Motor neuron (in vitro differentiated cells): ENCODE data around the gene GADL1. TPM values are rescaled to one million over a fixed set of nuclear protein-coding genes. Genes with fewer than 3 reads are reported as not detected.

Source experiments
- ATAC-seq, 8 experiments: fragments of 200-7000 bp; cut with Tn5 transposase; replicated peaks in 6 of 8; 2 replicates each; pipeline ENCODE4 v1.8.0; 2021; ENCODE audit warnings: mild to moderate bottlenecking in 8 of 8, moderate library complexity in 8 of 8
- H3K27ac ChIP-seq, 2 donors: fragments of 250-450 bp; sonication (Bioruptor Pico); 2 replicates each; pipeline ENCODE4 v1.9.0; 2021; ENCODE audit warnings: antibody characterized with exemption in 2 of 2, mild to moderate bottlenecking in 2 of 2, moderate library complexity in 1 of 2
- H3K4me1 ChIP-seq, 2 donors: fragments of 250-450 bp; sonication (Bioruptor Pico); replicated peaks in 1 of 2; 2 replicates each; pipeline ENCODE4 v1.6.1; 2021; ENCODE audit warnings: antibody characterized with exemption in 2 of 2, mild to moderate bottlenecking in 2 of 2, moderate library complexity in 1 of 2
- H3K4me3 ChIP-seq, 5 donors: fragments of 250-450 bp; sonication (Bioruptor Pico); 2 replicates each; pipeline ENCODE4 v1.9.0; 2021; ENCODE audit warnings: antibody characterized with exemption in 5 of 5, mild to moderate bottlenecking in 5 of 5, moderate library complexity in 4 of 5
- WGBS, 10 experiments: fragments of 450-650 bp; shearing (Covaris generic); methylation state at CpG; one replicate each; pipeline ENCODE4 v1.0.0; 2022; 5-methylcytosine and 5-hydroxymethylcytosine counted together
- in situ Hi-C, 9 experiments: fragments of 400-800 bp; cut with MboI; loops; one replicate each; pipeline ENCODE4 v1.15.0; 2021; ENCODE audit warnings: low sequenced_read_pairs in 9 of 9, low pct_unique_long_range_greater_than_20kb in 2 of 9; ENCODE audit not compliant: unreplicated experiment in 9 of 9
- total RNA-seq, 8 experiments: library from RNA; unstranded; fragments of 300-600 nt; gene quantifications; 2 replicates each; pipeline versions ENCODE4 v1.2.3 to v1.2.4, GENCODE V29; 2022

The GADL1 gene
- total RNA-seq, 8 experiments from 2014 or later = 0.07 to 3.9 (median 0.49) TPM

DNA sequence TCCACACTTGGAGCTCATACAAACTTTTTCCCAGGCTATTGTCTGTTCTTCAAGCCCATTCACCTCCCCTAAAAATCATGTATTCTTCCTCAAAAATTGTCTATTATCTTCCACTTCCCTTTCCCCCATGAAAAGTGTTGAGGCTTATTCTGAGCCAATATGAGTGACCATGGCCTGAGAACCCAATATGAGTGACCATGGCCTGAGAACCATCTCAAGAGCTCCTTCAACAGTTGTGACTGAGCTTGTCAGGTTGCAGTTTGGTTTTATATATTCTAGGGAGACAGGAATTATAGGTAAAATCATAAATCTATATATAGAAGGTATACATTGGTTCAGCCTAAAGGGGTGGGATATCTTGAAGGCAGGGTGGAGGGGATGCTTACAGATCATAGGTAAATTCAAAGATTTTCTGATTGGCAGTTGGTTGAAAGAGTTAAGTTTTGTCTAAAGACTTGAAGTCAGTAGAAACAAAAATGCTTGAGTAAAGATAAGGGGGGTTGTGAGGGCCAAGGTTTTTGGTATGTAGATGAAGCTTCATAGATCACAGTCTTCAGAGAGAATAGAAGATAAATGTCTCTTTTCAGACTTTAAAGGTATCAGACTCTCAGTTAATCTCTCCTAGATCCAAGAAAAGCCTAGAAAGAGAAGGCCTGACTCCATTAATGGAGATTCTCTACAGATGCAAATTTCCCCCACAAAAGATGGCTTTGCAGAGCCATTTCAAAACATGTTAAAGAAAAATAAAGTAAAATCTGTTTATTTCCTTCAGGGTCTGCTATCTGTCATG is 192.2 kb downstream of the GADL1 start:
- peaks cover 0 to 3% of the 10 kb centered on the region in 2 donors for H3K4me1 ChIP-seq
- H3K27ac ChIP-seq = no peak overlapping the region
- H3K4me3 ChIP-seq = no peak overlapping the region
- peak in 2 of 8 experiments; percentile 51 to 65 for ATAC-seq
- in situ Hi-C loops = no loop called here

DNA sequence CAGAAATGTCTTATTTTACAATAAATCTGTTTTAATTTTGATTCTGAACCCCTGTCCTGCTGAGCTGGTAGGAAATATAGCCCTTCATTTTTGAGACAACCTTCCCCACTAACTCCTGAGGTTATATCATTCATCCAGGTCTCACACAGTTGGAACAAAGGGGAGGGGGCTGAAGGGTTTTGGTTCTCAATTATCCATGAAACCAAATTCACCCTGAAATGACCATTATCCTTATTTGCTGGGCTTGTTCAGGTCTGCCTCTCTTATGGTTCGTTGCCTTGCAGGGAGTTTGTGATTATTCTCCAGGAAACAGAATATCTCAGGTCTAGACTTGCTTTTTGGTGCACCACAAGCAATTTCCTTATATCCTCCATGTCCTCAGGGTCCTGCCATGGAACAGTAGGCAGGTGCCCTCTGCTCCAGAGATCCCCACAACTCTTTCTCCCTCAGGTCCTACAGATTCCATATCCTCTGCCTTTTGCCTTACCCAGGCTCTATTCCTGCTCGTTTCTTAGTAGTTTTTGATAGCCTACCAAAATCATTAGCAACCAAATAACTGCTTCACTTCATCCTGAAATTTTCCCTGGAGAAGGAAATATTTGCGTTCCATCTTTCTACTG is 193.6 kb downstream of the GADL1 start:
- WGBS, 10 experiments = 33 to 100% (median 79%) methylated on average over 1 to 3 of the region's 3 CpGs; no CpG with 5 or more reads in 1 of the 10 experiments
- no peak overlapping the region for H3K4me3 ChIP-seq
- no peak for ATAC-seq
- H3K4me1 ChIP-seq = peaks cover 0 to 3% of the 10 kb centered on the region in 2 donors
- in situ Hi-C loops = no loop called here
- no peak overlapping the region for H3K27ac ChIP-seq

DNA sequence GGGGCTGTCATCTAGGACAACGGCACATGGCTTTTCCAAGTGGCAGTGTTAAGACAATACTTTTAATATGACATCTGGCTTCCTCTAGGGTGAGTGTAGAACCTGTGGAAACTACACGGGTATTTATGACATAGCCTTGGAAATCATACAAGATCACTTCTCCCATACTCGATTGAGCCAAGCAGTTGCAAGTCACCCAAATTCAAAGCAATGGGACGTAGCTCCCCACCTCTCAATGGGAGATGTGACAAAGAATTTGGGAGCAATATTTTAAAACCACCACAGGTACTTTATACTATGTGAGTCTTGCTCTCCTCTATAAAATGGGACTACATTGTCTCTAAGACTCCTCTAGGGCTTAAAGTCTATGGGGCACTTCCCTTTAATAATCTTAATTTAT is 194.5 kb downstream of the GADL1 start:
- in situ Hi-C loops = loop anchor here in 2 of 9 experiments (10.0 to 25.0 kb wide), 2 partner anchors 585 to 663 kb away; no protein-coding TSS in a partner anchor
- WGBS, 10 experiments = 76 to 100% (median 100%) methylated on average over 1 to 4 of the region's 4 CpGs; no CpG with 5 or more reads in 4 of the 10 experiments
- ATAC-seq = no peak
- Histone ChIP-seq H3K4me1 (peaks cover 0 to 3% of the 10 kb centered on the region in 2 donors), H3K27ac (no peak overlapping the region), H3K4me3 (no peak overlapping the region)

DNA sequence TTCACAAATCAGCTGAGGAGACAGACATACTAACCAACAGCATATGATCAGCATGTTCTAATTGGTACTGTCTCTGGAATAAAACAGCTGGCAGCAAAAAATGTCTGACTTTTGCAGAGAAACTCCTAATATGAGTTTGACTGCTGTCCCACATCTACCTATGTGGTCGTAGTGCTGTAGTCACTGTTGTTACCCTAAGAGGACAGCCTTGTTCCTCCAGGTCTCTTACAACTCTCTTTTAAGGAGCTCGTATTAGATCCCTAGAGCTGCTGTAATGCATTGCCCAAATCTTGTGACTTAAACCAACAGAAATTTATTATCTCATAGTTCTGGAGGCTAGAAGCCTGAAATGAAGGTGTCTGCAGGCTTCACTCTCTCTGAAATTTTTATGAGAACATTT is 195.9 kb downstream of the GADL1 start:
- WGBS, 10 experiments = 33 to 83% (median 69%) methylated on average over 1 to 2 of the region's 2 CpGs; no CpG with 5 or more reads in 4 of the 10 experiments
- in situ Hi-C loops = loop anchor here in 2 of 9 experiments (10.0 to 25.0 kb wide), 2 partner anchors 584 to 661 kb away; no protein-coding TSS in a partner anchor
- peaks cover 0 to 3% of the 10 kb centered on the region in 2 donors for H3K4me1 ChIP-seq
- no peak overlapping the region for H3K4me3 ChIP-seq
- H3K27ac ChIP-seq = no peak overlapping the region
- ATAC-seq = no peak

DNA sequence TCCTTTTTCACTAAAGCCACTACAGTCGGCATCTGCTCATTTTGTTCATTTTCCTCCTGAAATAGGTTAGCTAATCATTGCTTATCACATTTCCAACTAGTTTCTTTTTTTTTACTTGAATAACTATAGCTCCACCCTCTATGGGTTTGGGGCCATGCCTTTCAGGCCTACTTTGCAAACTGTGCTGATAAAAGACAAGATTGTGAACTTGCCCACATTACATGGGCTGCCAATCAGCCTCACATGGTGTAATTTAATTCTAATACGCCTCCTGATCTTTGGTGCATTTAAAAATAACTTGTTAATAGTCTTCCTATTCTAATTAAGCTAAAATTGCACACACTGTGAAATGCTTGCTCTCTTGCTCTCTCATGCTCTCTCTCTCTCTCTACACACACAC is 197.6 kb downstream of the GADL1 start:
- in situ Hi-C loops = loop anchor here in 2 of 9 experiments (10.0 to 25.0 kb wide), 2 partner anchors 582 to 660 kb away; no protein-coding TSS in a partner anchor
- 71 to 100% (median 88%) methylated on average over 1 to 2 of the region's 2 CpGs; no CpG with 5 or more reads in 1 of the 10 experiments for WGBS, 10 experiments
- Histone ChIP-seq H3K4me1 (no peaks in the 10 kb centered on the region), H3K4me3 (no peak overlapping the region), H3K27ac (no peak overlapping the region)
- peak in 2 of 8 experiments; percentile 33 to 70 for ATAC-seq

DNA sequence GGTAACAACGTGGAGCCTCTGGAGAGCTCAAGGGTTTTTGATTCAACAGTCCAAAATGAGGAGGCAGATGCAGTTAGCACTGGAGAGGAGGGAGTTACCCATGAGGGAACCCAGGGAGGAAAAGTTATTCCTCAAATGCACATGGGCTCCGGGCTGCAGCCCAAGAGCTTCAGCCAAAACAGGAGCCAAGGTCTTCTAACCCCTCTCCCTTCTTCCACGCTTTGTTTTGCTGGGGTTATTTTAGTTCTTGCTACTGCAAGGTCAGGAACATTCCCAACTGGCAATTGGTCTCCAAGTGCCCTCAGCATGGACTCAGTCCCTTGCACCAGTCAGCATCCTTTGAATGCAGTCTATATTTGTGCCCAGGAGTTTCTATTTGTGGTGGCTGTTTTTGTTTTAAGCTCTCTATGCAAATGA is 198.1 kb downstream of the GADL1 start:
- in situ Hi-C loops = loop anchor here in 2 of 9 experiments (10.0 to 25.0 kb wide), 2 partner anchors 582 to 659 kb away; no protein-coding TSS in a partner anchor
- Histone ChIP-seq H3K4me3 (no peak overlapping the region), H3K27ac (no peak overlapping the region), H3K4me1 (no peaks in the 10 kb centered on the region)
- WGBS, 10 experiments = 20 to 100% (median 83%) methylated on average over 1 to 2 of the region's 3 CpGs; no CpG with 5 or more reads in 1 of the 10 experiments
- peak in 2 of 8 experiments; percentile 12 to 45 for ATAC-seq

DNA sequence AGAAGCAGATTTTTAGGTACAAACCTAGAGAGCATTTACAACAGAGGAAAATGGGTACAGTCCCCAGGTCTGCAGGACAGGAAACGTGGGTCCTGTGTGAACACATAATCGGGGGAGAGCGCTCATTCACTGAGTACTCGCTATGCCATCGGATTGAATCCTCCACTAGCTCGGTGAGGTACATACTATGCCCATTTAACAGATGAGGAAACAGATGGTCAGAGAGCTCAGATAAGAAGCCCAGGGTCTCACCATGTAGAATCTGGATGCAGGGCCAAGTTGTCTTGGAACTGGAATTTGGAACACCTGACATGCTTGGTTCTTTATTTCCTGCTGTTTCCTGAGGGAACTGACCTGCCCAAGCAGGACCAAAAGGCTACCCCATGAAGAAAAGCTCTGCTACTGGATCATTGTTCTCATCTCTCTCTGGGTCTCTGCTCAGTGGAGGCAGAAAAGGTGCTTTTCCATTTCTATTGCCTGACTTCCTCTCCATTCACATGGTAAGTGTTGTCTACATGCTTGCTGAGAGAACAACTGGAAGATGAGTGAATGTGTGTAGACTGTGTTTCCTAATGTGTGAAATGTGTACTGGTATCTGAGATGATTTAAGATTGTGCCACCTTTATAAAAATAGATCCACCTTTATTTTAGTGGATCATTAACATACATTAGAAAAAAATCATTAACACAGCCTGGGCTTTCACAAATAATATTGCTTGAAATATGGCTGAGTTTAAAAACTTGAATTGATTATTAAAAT is 199.0 kb downstream of the GADL1 start:
- no peak for ATAC-seq
- Histone ChIP-seq H3K4me3 (no peak overlapping the region), H3K4me1 (no peaks in the 10 kb centered on the region), H3K27ac (no peak overlapping the region)
- 88 to 94% (median 91%) methylated on average over 2 to 6 of the region's 6 CpGs; no CpG with 5 or more reads in 6 of the 10 experiments for WGBS, 10 experiments
- in situ Hi-C loops = loop anchor here in 2 of 9 experiments (10.0 to 25.0 kb wide), 2 partner anchors 581 to 658 kb away; no protein-coding TSS in a partner anchor

DNA sequence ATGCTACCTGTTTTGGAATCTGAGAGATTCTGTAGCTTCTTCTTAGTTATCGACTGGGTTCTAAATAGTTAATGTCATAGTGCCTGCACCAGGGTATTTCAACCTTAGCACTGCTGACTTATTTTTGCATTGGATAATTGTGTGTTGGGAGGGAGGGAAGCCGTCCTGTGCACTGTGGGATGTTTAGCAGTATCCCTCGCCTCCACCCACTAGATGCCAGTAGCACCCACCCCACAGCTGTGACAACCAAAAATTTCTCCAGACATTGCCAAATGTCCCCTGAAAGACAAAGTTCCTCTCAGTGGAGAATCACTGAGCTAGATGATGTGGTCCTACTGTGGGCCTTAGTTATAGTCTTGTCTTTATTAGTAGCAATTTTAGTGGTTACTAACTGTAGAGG is 199.8 kb downstream of the GADL1 start:
- H3K4me1 ChIP-seq = no peaks in the 10 kb centered on the region
- 60 to 100% (median 92%) methylated on average over 2 to 3 of the region's 3 CpGs; no CpG with 5 or more reads in 5 of the 10 experiments for WGBS, 10 experiments
- in situ Hi-C loops = loop anchor here in 2 of 9 experiments (10.0 to 25.0 kb wide), 2 partner anchors 580 to 657 kb away; no protein-coding TSS in a partner anchor
- no peak overlapping the region for H3K27ac ChIP-seq
- no peak overlapping the region for H3K4me3 ChIP-seq
- no peak for ATAC-seq

DNA sequence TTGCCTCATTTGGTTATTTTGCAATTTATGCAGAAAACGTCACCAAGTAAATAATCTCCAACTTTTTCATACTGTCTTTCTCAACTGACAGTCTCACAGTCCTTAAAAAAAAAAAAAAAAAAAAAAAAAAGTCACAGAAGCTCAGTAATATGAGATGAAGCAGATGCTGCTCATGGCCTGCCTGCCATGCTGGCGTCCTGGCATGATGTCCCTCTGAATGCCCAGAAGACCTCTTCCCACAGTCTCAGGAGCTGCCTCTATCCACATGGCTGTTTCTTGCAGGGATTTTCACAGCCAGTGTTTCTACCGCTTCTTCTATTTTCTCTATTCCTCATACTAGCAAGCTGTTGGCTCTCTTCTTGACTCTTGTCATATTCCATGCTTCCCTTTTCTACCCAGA is 200.3 kb downstream of the GADL1 start:
- WGBS, 10 experiments = 40 to 100% (median 53%) methylated on average over 1 to 3 of the region's 3 CpGs
- in situ Hi-C loops = loop anchor here in 2 of 9 experiments (10.0 to 25.0 kb wide), 2 partner anchors 579 to 657 kb away; no protein-coding TSS in a partner anchor
- Histone ChIP-seq H3K4me3 (no peak overlapping the region), H3K27ac (no peak overlapping the region), H3K4me1 (no peaks in the 10 kb centered on the region)
- no peak for ATAC-seq

DNA sequence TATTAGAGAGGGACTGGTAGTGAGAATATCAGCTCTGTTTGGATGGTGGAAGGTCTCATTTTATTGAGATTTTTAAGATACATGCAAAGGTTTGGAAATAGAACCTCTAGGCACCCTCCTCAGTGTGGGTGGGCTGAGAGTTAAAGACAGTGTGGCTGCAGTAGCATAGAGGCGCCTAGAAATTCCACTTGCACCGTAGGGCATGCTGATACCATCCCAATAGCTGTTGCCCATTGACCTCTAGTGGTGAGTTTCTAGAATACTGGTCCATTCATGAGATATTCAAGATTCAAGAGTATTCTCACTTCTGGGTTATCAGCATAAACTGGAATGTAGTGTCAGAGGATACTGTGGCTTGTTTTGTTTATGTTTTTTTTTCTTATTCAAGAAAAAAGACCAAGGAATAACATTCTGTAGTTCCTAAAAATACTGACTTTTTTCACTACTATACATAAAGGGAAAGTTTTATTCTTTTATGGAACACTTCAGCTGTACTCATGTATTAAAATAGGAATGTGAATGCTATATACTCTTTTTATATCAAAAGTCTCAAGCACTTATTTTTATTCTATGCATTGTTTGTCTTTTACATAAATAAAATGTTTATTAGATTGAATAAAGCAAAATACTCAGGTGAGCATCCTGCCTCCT is 200.9 kb downstream of the GADL1 start:
- no peak overlapping the region for H3K27ac ChIP-seq
- ATAC-seq = peak; percentile 51 to 98 (median 88)
- H3K4me1 ChIP-seq = no peaks in the 10 kb centered on the region
- WGBS, 10 experiments = 0 to 19% (median 0%) methylated on average over 1 to 2 of the region's 2 CpGs; no CpG with 5 or more reads in 4 of the 10 experiments
- in situ Hi-C loops = loop anchor here in 2 of 9 experiments (10.0 to 25.0 kb wide), 2 partner anchors 579 to 656 kb away; no protein-coding TSS in a partner anchor
- no peak overlapping the region for H3K4me3 ChIP-seq

DNA sequence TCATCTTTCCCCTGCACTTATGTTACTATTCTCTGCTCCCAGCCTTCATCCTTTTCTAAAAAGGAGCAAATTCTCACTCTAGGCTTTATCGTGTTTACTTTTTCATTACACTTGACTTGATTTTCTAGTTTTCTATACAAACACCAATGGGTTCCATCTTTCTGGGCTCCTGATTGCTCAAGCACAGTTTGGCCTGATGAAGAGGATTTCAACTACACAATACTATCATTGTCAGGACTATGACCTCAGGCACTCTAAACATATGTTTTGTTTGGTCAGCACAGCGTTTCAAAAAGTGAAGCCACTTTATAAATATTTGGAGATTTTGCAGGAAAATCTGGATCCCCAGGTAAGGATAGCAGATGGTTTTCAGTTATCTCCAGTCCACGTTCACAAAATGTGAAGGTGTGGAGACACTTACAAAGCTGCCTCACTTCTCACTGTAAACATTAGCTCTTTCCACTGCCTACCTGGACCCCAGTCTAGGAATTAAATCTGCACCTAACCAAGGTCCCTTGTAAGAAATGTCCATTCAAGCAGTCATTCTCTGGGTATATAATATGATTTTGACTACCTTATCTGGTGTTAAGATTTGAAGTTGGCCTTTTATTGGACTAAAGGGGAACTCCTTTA is 201.8 kb downstream of the GADL1 start:
- 51 to 92% (median 80%) methylated on average over 2 to 3 of the region's 3 CpGs; no CpG with 5 or more reads in 2 of the 10 experiments for WGBS, 10 experiments
- Histone ChIP-seq H3K27ac (no peak overlapping the region), H3K4me3 (no peak overlapping the region), H3K4me1 (no peaks in the 10 kb centered on the region)
- no peak for ATAC-seq
- in situ Hi-C loops = loop anchor here in 2 of 9 experiments (10.0 to 25.0 kb wide), 2 partner anchors 578 to 655 kb away; no protein-coding TSS in a partner anchor
